Thoracic aorta (tissue), 2 donors: ENCODE data around the gene COMMD3. TPM values are rescaled to one million over a fixed set of nuclear protein-coding genes. Genes with fewer than 3 reads are reported as not detected.

ENCODE experiments used
- ATAC-seq: fragments of 150-250 bp; one replicate; pipeline ENCODE4 v1.8.0; 2017; ENCODE audit warnings: low read depth; ENCODE audit not compliant: insufficient number of reproducible peaks, low FRiP score
- DNase-seq: peaks from one replicate; pipeline ENCODE4 v3.0.0-alpha.2; 2020; ENCODE audit warnings: low spot score
- H3K27ac ChIP-seq, 2 donors: fragments of 200-600 bp; sonication (generic); 1 replicate in 1 of 2; 2 replicates in 1 of 2; pipeline ENCODE4 v1.5.1; 2016; ENCODE audit warnings: mild to moderate bottlenecking in 2 of 2, moderate library complexity in 2 of 2
- H3K27me3 ChIP-seq: fragments of 200-600 bp; sonication (generic); replicated peaks from 2 replicates; pipeline ENCODE4 v1.6.0; 2016; ENCODE audit warnings: mild to moderate bottlenecking; ENCODE audit not compliant: insufficient read depth
- H3K36me3 ChIP-seq: fragments of 200-600 bp; sonication (generic); one replicate; pipeline ENCODE4 v1.5.1; 2016
- H3K4me1 ChIP-seq, 2 donors: fragments of 200-600 bp; sonication (generic); 1 replicate in 1 of 2; 2 replicates in 1 of 2; pipeline versions ENCODE4 v1.5.1 to v1.6.0; 2016; ENCODE audit warnings: low read depth in 2 of 2, mild to moderate bottlenecking in 1 of 2; ENCODE audit not compliant: control insufficient read depth in 1 of 2
- H3K4me3 ChIP-seq: fragments of 200-600 bp; sonication (generic); 2 replicates; pipeline ENCODE4 v1.5.1; 2016; ENCODE audit warnings: mild to moderate bottlenecking
- H3K9me3 ChIP-seq: fragments of 200-600 bp; sonication (generic); 2 replicates; pipeline ENCODE4 v1.5.1; 2016
- total RNA-seq, 2 donors: library from RNA; depleted of rRNA; stranded (reverse); fragments of >200 nt; gene quantifications; one replicate each; pipeline versions ENCODE4 v1.1.0 to v1.2.3, GENCODE V29; 2016
- TF ChIP-seq, protein P1 (sequence below): fragments of 200-600 bp; sonication (generic); IDR thresholded peaks from one replicate; pipeline ENCODE4 v1.5.1; 2019; ENCODE audit warnings: antibody characterized with exemption

Gene COMMD3
- total RNA-seq, 2 donors from 2014 or later = 12.6 to 90.4 TPM

DNA sequence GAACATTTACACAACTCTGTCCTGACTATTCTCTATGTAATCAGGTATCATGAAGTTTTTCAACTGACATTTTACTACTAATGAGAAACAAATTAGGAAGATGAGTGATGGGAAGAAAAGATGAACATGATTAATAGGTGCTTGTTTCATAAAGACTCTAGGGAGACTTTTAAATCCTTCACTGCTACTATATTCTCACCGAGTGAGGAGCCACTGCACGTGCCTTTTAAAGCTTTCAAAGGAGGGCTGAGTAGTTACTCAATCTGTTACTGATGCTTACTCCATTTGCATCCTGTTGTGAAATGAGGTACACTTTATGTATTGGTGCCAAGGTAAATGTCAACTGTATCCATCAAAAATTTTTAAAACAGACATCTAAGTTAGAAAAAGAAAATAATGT, 1.3 kb upstream of the COMMD3 start:
- DNase-seq = no peak
- peaks cover 12 to 31% of the 10 kb centered on the region in 2 donors for H3K4me1 ChIP-seq
- TF ChIP-seq, protein P1, sequence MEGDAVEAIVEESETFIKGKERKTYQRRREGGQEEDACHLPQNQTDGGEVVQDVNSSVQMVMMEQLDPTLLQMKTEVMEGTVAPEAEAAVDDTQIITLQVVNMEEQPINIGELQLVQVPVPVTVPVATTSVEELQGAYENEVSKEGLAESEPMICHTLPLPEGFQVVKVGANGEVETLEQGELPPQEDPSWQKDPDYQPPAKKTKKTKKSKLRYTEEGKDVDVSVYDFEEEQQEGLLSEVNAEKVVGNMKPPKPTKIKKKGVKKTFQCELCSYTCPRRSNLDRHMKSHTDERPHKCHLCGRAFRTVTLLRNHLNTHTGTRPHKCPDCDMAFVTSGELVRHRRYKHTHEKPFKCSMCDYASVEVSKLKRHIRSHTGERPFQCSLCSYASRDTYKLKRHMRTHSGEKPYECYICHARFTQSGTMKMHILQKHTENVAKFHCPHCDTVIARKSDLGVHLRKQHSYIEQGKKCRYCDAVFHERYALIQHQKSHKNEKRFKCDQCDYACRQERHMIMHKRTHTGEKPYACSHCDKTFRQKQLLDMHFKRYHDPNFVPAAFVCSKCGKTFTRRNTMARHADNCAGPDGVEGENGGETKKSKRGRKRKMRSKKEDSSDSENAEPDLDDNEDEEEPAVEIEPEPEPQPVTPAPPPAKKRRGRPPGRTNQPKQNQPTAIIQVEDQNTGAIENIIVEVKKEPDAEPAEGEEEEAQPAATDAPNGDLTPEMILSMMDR = no peak
- H3K9me3 ChIP-seq = no peaks in the 10 kb centered on the region
- no peaks in the 10 kb centered on the region for H3K27me3 ChIP-seq
- no peak overlapping the region for H3K27ac ChIP-seq
- no peak for ATAC-seq
- no peak overlapping the region for H3K4me3 ChIP-seq
- no peaks in the 10 kb centered on the region for H3K36me3 ChIP-seq

DNA sequence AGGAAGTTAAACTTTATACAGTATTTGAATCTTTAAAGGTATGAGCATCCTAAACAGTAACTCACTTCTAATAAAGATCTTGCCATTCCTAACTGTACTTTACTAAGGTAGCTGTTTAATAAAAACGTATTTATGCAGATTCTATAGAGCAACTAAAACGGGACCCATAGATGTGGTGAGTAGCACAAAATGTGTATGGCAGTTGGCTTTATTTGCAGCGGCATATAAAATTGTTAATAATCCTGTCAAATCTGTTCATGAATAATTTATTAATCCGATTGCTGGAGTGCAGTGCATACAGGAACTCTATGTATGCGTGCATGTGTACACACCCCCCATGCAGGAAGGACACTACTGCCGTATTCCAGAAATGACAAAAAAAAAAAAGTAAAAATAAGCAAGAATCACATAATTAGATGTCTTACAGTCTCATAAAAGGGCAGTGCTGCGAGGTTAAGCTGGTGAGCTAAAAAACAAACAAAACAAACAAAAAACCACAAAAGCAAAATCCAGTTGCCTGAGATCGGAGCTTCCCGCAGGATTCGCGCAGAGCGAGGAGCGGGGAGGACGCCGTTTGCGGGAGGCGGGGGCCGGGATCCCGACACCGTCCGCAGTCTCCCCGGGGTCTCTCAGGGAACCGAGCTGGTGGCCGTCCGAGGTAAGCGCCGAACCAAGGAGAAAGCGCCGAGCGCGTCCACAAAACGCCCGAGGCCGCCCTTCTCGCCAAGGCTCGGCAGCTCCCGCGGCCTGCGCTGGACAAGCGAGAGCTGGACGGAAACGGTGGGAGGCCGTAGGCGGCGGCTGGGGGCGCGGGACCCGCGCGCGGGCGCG, 518 bp upstream of the COMMD3 start:
- H3K4me3 ChIP-seq = peak overlapping the region; percentile 94
- ATAC-seq (no peak), DNase-seq (no peak)
- H3K4me1 ChIP-seq = peaks cover 13 to 35% of the 10 kb centered on the region in 2 donors
- H3K27ac ChIP-seq = peak overlapping the region; percentile 82 to 88
- H3K36me3 ChIP-seq = no peaks in the 10 kb centered on the region
- no peaks in the 10 kb centered on the region for H3K9me3 ChIP-seq
- TF ChIP-seq, protein P1 = no peak
- H3K27me3 ChIP-seq = no peaks in the 10 kb centered on the region

GRCh38 chr10:22317076-22317370, 835 bp downstream of the COMMD3 start:
- Histone ChIP-seq H3K4me1 (peaks cover 13 to 35% of the 10 kb centered on the region in 2 donors), H3K4me3 (peak overlapping the region; percentile 94), H3K36me3 (no peaks in the 10 kb centered on the region), H3K27ac (peak overlapping the region; percentile 82 to 92), H3K9me3 (no peaks in the 10 kb centered on the region), H3K27me3 (no peaks in the 10 kb centered on the region)
- ATAC-seq (no peak), DNase-seq (no peak)
- TF ChIP-seq, protein P1 = no peak

GRCh38 chr10:22317771-22318565, 1.8 kb downstream of the COMMD3 start:
- Histone ChIP-seq H3K27ac (no peak overlapping the region), H3K4me3 (peak overlapping the region; percentile 94), H3K9me3 (no peaks in the 10 kb centered on the region), H3K27me3 (no peaks in the 10 kb centered on the region), H3K36me3 (no peaks in the 10 kb centered on the region), H3K4me1 (peaks cover 17 to 41% of the 10 kb centered on the region in 2 donors)
- TF ChIP-seq, protein P1 = no peak
- DNase-seq = no peak
- ATAC-seq = no peak

GRCh38 chr10:22318772-22319171, 2.6 kb downstream of the COMMD3 start:
- Histone ChIP-seq H3K27me3 (no peaks in the 10 kb centered on the region), H3K27ac (no peak overlapping the region), H3K4me3 (no peak overlapping the region), H3K9me3 (no peaks in the 10 kb centered on the region), H3K4me1 (peaks cover 23 to 49% of the 10 kb centered on the region in 2 donors), H3K36me3 (no peaks in the 10 kb centered on the region)
- no peak for ATAC-seq
- TF ChIP-seq, protein P1 = no peak
- no peak for DNase-seq
